ENCODE data around the gene NMRAL1.

NMRAL1 gene

GRCh38 chr16:4481963-4482362 lies 7.5 kb upstream of the NMRAL1 start:
- DNase-seq (ENCODE audit: low read depth) = no peak
- TF ChIP-seq CTCF (conservative IDR thresholded peaks at IDR 0.05; ENCODE audit: low read depth, low read length) = no peak
- no peak overlapping the region for H3K4me3 ChIP-seq (ENCODE audit: low read length)

GRCh38 chr16:4481526-4481925 lies 7.1 kb upstream of the NMRAL1 start:
- no peak for DNase-seq (ENCODE audit: low read depth)
- no peak for TF ChIP-seq CTCF (conservative IDR thresholded peaks at IDR 0.05; ENCODE audit: low read depth, low read length)
- no peak overlapping the region for H3K4me3 ChIP-seq (ENCODE audit: low read length)

GRCh38 chr16:4477966-4478365 lies 3.5 kb upstream of the NMRAL1 start:
- DNase-seq (ENCODE audit: low read depth) = no peak
- peak; percentile 38 for TF ChIP-seq CTCF (conservative IDR thresholded peaks at IDR 0.05; ENCODE audit: low read depth, low read length)
- no peak overlapping the region for H3K4me3 ChIP-seq (ENCODE audit: low read length)

- peak; percentile 71 for DNase-seq (ENCODE audit: low read depth)
- peak within 1 kb of the TSS; percentile 75 for H3K4me3 ChIP-seq (ENCODE audit: low read length)
- peak; percentile 38 for TF ChIP-seq CTCF (conservative IDR thresholded peaks at IDR 0.05; ENCODE audit: low read depth, low read length)
These were observed 1.7 kb upstream of the NMRAL1 start, which contains the start of gene HMOX2 for GRCh38 chr16:4475880-4476788. TSS of gene HMOX2 (plus strand) at chr16:4476398. CDS start at chr16:4505525, 29,127 bp downstream.

- TF ChIP-seq CTCF (conservative IDR thresholded peaks at IDR 0.05; ENCODE audit: low read depth, low read length) = no peak
- H3K4me3 ChIP-seq (ENCODE audit: low read length) = no peak overlapping the region
- no peak for DNase-seq (ENCODE audit: low read depth)
These were observed 1.5 kb downstream of the NMRAL1 start for GRCh38 chr16:4472880-4473279.

GRCh38 chr16:4471869-4472268 lies 2.6 kb downstream of the NMRAL1 start:
- H3K4me3 ChIP-seq (ENCODE audit: low read length) = no peak overlapping the region
- TF ChIP-seq CTCF (conservative IDR thresholded peaks at IDR 0.05; ENCODE audit: low read depth, low read length) = no peak
- DNase-seq (ENCODE audit: low read depth) = no peak

- no peak for TF ChIP-seq CTCF (conservative IDR thresholded peaks at IDR 0.05; ENCODE audit: low read depth, low read length)
- no peak for DNase-seq (ENCODE audit: low read depth)
- no peak overlapping the region for H3K4me3 ChIP-seq (ENCODE audit: low read length)
These were observed 5.5 kb downstream of the NMRAL1 start for GRCh38 chr16:4468972-4469371.
